ENCODE measurements around the gene C19orf67.

DNA sequence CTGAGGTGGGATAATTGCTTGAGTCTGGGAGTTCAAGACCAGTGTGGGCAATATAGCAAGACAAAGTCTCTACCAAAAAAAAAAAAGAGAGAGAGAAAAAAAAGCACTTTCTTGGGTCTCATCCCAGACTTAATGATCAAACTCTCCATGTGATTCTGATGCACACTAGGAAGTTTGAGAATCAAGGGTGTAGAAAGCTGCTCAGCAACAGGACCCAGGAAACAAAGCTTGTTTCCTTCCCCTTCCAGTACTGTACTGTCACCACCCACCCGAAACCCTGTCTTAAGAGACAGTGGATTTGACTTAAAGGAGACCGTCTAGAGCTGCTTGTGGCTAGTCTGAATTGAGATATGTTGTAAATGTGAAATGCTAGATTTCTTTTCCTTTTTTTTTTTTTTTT, 7.2 kb downstream of the C19orf67 start:
- TF ChIP-seq, protein P1, sequence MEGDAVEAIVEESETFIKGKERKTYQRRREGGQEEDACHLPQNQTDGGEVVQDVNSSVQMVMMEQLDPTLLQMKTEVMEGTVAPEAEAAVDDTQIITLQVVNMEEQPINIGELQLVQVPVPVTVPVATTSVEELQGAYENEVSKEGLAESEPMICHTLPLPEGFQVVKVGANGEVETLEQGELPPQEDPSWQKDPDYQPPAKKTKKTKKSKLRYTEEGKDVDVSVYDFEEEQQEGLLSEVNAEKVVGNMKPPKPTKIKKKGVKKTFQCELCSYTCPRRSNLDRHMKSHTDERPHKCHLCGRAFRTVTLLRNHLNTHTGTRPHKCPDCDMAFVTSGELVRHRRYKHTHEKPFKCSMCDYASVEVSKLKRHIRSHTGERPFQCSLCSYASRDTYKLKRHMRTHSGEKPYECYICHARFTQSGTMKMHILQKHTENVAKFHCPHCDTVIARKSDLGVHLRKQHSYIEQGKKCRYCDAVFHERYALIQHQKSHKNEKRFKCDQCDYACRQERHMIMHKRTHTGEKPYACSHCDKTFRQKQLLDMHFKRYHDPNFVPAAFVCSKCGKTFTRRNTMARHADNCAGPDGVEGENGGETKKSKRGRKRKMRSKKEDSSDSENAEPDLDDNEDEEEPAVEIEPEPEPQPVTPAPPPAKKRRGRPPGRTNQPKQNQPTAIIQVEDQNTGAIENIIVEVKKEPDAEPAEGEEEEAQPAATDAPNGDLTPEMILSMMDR (IDR thresholded peaks at IDR 0.05; ENCODE audit: low read depth, low read length), result no peak
- no peak for TF ChIP-seq EZH2phosphoT487 (IDR thresholded peaks at IDR 0.05; ENCODE audit: low read depth)

Measured in OCI-LY3 (cell line).